Measurements from ENCODE around the gene SEMA6A. TPM values are rescaled to one million over a fixed set of nuclear protein-coding genes. Genes with fewer than 3 reads are reported as not detected.

SEMA6A gene
- total and polyA plus RNA-seq, 2 experiments from 2014 or later, result 233 to 400 TPM

GRCh38 chr5:116476897-116477537 lies 97.6 kb downstream of the SEMA6A start:
- H4K20me1 ChIP-seq (replicated peaks; ENCODE audit: insufficient read depth), result peaks cover 18% of the 10 kb centered on the region; the same call in 1 of the 2 replicates
- Mint-ChIP-seq H3K27ac (no peak overlapping the region), H3K36me3 (ENCODE audit: low read depth) (peaks cover 97% of the 10 kb centered on the region), H3K4me1 (peaks cover 4% of the 10 kb centered on the region; the same call in 2 of the 3 replicates), H3K9me3 (no peaks in the 10 kb centered on the region), H3K27me3 (ENCODE audit: insufficient read depth, low read depth, poor library complexity) (peaks cover 7% of the 10 kb centered on the region), H3K4me3 (no peak overlapping the region)
- ATAC-seq, result no peak
- H3F3A ChIP-seq (replicated peaks; ENCODE audit: low read depth), result peaks cover 17% of the 10 kb centered on the region
- DNase-seq (ENCODE audit: low spot score), result no peak
- H3K27ac ChIP-seq (ENCODE audit: low read depth), result no peak overlapping the region
- H2AFZ ChIP-seq, result no peak overlapping the region
- TF ChIP-seq POLR2AphosphoS5 (IDR thresholded peaks at IDR 0.05; ENCODE audit: low read depth) (0 out of 2 replicates have a peak, but pooled peaks have one; percentile 19), ZNF114 (CRISPR knock-in tag; IDR thresholded peaks at IDR 0.05) (no peak), CREB1 (CRISPR knock-in tag; IDR thresholded peaks at IDR 0.05; ENCODE audit: low read depth) (no peak)
- H3K4me2 ChIP-seq, result no peak overlapping the region
- peaks cover 91% of the 10 kb centered on the region for H3K36me3 ChIP-seq (ENCODE audit: insufficient read depth)
- no peaks in the 10 kb centered on the region for H3K9me2 ChIP-seq (ENCODE audit: insufficient read depth)
- 0 out of 2 replicates have a peak, but pooled peaks cover 7% of the 10 kb centered on the region for H3K79me2 ChIP-seq (replicated peaks; ENCODE audit: insufficient read depth)
- no peaks in the 10 kb centered on the region for H3K4me1 ChIP-seq (ENCODE audit: insufficient read depth)
- no peaks in the 10 kb centered on the region for H3K27me3 ChIP-seq (ENCODE audit: insufficient read depth)
- no peak overlapping the region for H3K4me3 ChIP-seq

GRCh38 chr5:116475338-116475737 lies 99.3 kb downstream of the SEMA6A start:
- Histone ChIP-seq H3K79me2 (replicated peaks; ENCODE audit: insufficient read depth) (0 out of 2 replicates have a peak, but pooled peaks cover 6% of the 10 kb centered on the region), H3K27me3 (ENCODE audit: insufficient read depth) (no peaks in the 10 kb centered on the region), H3K4me3 (no peak overlapping the region), H3F3A (replicated peaks; ENCODE audit: low read depth) (peaks cover 18% of the 10 kb centered on the region), H4K20me1 (replicated peaks; ENCODE audit: insufficient read depth) (peaks cover 31% of the 10 kb centered on the region; the same call in 1 of the 2 replicates), H3K4me2 (no peak overlapping the region), H2AFZ (no peak overlapping the region), H3K27ac (ENCODE audit: low read depth) (no peak overlapping the region), H3K9me2 (ENCODE audit: insufficient read depth) (no peaks in the 10 kb centered on the region), H3K4me1 (ENCODE audit: insufficient read depth) (no peaks in the 10 kb centered on the region), H3K36me3 (ENCODE audit: insufficient read depth) (peaks cover 92% of the 10 kb centered on the region)
- peaks cover 6% of the 10 kb centered on the region for H3K27me3 Mint-ChIP-seq (ENCODE audit: insufficient read depth, low read depth, poor library complexity)
- no peak overlapping the region for H3K27ac Mint-ChIP-seq
- no peaks in the 10 kb centered on the region for H3K4me1 Mint-ChIP-seq
- ATAC-seq, result no peak
- TF ChIP-seq ZNF114 (CRISPR knock-in tag; IDR thresholded peaks at IDR 0.05) (no peak), STAT1 (IDR thresholded peaks at IDR 0.05; ENCODE audit: unreplicated experiment) (no peak), CTCF (conservative IDR thresholded peaks at IDR 0.05; ENCODE audit: low read depth in 2 of 2) (no peak), EZH2 (IDR thresholded peaks at IDR 0.05; ENCODE audit: low read depth, unreplicated experiment) (no peak), REST (IDR thresholded peaks at IDR 0.05; ENCODE audit: unreplicated experiment) (no peak), CREB1 (CRISPR knock-in tag; IDR thresholded peaks at IDR 0.05; ENCODE audit: low read depth) (no peak)
- H3K4me3 Mint-ChIP-seq, result no peak overlapping the region
- peaks cover 97% of the 10 kb centered on the region for H3K36me3 Mint-ChIP-seq (ENCODE audit: low read depth)
- no peaks in the 10 kb centered on the region for H3K9me3 Mint-ChIP-seq
- DNase-seq (ENCODE audit: low spot score), result no peak

All from GM23338 (cell line).